Parathyroid adenoma (tissue), 2 donors: Measurements from ENCODE around the gene RIPOR3.

Source experiments
- H2AFZ ChIP-seq: fragments of 300-600 bp; sonication (generic); one replicate; pipeline ENCODE4 v1.7.0; 2017; ENCODE audit warnings: antibody characterized with exemption, mild to moderate bottlenecking
- H3K27ac ChIP-seq: fragments of 300-600 bp; sonication (generic); one replicate; pipeline ENCODE4 v1.7.0; 2017
- H3K27me3 ChIP-seq: fragments of 300-600 bp; sonication (generic); one replicate; pipeline ENCODE4 v1.7.0; 2017; ENCODE audit warnings: low read length; ENCODE audit not compliant: control insufficient read depth, insufficient read depth
- H3K36me3 ChIP-seq: fragments of 300-600 bp; sonication (generic); one replicate; pipeline ENCODE4 v1.7.0; 2017; ENCODE audit warnings: low read length; ENCODE audit not compliant: control insufficient read depth, insufficient read depth
- H3K4me1 ChIP-seq: fragments of 300-600 bp; sonication (generic); one replicate; pipeline ENCODE4 v1.7.0; 2017; ENCODE audit warnings: control low read depth
- H3K4me2 ChIP-seq: fragments of 300-600 bp; sonication (generic); one replicate; pipeline ENCODE4 v1.7.0; 2017; ENCODE audit warnings: low read length
- H3K4me3 ChIP-seq: fragments of 300-600 bp; sonication (generic); one replicate; pipeline ENCODE4 v1.7.0; 2017; ENCODE audit warnings: low read depth, low read length
- H3K79me2 ChIP-seq: fragments of 300-600 bp; sonication (generic); one replicate; pipeline ENCODE4 v1.7.0; 2017; ENCODE audit warnings: control low read depth
- H3K9ac ChIP-seq: fragments of 300-600 bp; sonication (generic); one replicate; pipeline ENCODE4 v1.7.0; 2017; ENCODE audit warnings: mild to moderate bottlenecking
- H3K9me3 ChIP-seq: fragments of 300-600 bp; sonication (generic); one replicate; pipeline ENCODE4 v1.7.0; 2017; ENCODE audit warnings: low read length; ENCODE audit not compliant: control insufficient read depth
- TF ChIP-seq, protein P1 (sequence below): fragments of 300-600 bp; sonication (generic); IDR thresholded peaks from one replicate; pipeline ENCODE4 v1.7.0; 2017; ENCODE audit warnings: antibody characterized with exemption, mild to moderate bottlenecking
- donor health status: primary hyperparathyroidism.

Gene RIPOR3

DNA sequence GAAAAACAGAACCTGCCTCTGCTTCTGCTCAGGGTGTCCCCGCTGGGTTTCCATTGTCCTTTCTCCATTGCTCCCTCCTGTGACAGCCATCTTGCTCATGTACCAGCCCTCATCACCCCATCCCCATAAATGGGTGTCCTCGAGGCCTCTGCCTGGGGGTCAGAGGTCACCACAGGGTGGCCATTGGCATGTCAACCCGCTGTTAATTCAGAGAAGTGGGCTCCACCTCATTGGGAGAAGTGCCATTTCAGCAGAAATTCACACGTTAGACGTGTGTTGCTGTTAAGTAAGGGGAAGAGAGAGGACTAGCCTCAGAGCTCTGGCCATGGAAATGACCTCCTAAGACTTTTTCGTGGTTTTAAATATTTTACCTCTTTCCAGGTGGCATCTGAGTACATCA, 109.2 kb downstream of the RIPOR3 start:
- peaks cover 8% of the 10 kb centered on the region for H3K79me2 ChIP-seq
- H3K27ac ChIP-seq: peak overlapping the region; percentile 47
- H3K4me2 ChIP-seq: no peak overlapping the region
- TF ChIP-seq, protein P1, sequence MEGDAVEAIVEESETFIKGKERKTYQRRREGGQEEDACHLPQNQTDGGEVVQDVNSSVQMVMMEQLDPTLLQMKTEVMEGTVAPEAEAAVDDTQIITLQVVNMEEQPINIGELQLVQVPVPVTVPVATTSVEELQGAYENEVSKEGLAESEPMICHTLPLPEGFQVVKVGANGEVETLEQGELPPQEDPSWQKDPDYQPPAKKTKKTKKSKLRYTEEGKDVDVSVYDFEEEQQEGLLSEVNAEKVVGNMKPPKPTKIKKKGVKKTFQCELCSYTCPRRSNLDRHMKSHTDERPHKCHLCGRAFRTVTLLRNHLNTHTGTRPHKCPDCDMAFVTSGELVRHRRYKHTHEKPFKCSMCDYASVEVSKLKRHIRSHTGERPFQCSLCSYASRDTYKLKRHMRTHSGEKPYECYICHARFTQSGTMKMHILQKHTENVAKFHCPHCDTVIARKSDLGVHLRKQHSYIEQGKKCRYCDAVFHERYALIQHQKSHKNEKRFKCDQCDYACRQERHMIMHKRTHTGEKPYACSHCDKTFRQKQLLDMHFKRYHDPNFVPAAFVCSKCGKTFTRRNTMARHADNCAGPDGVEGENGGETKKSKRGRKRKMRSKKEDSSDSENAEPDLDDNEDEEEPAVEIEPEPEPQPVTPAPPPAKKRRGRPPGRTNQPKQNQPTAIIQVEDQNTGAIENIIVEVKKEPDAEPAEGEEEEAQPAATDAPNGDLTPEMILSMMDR: no peak
- H3K4me1 ChIP-seq: peaks cover 18% of the 10 kb centered on the region
- H2AFZ ChIP-seq: no peak overlapping the region
- H3K9ac ChIP-seq: no peak overlapping the region
- no peaks in the 10 kb centered on the region for H3K36me3 ChIP-seq
- H3K27me3 ChIP-seq: no peaks in the 10 kb centered on the region
- no peak overlapping the region for H3K4me3 ChIP-seq
- H3K9me3 ChIP-seq: no peaks in the 10 kb centered on the region

DNA sequence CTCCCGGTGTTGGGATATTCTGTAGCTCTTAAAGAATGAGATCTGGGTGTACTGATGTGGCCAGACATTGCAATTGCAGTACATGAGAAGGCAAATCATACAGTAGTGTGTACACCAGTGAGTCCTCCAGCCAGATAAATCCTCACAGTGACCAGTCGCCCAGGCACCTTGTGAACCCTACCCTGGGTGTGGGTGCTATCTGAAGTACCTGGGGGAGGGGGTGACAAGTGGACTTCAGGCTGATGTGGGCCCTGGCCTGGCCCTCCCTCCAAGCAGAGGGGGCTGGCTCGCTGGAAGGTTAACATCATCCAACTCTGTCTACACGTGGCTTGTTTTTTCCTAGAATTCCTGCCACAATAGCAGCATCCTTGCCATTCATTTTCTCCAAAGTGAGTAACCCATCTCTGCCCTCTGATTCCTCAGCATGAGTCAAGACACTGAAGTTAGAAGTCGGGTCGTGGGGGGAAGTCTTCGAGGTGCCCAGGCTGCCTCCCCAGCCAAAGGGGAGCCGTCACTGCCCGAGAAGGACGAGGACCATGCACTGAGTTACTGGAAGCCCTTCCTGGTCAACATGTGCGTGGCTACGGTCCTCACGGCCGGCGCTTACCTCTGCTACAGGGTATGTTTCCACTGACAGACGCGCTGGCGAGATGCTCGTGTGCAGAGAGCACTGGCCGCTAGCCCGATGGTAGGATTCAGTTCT, 110.3 kb downstream of the RIPOR3 start:
- Histone ChIP-seq H3K27ac (no peak overlapping the region), H3K9me3 (no peaks in the 10 kb centered on the region), H3K4me3 (no peak overlapping the region), H3K27me3 (no peaks in the 10 kb centered on the region), H3K4me2 (no peak overlapping the region), H3K4me1 (peaks cover 18% of the 10 kb centered on the region), H3K79me2 (peaks cover 11% of the 10 kb centered on the region), H2AFZ (no peak overlapping the region), H3K36me3 (no peaks in the 10 kb centered on the region), H3K9ac (no peak overlapping the region)
- TF ChIP-seq, protein P1: no peak

DNA sequence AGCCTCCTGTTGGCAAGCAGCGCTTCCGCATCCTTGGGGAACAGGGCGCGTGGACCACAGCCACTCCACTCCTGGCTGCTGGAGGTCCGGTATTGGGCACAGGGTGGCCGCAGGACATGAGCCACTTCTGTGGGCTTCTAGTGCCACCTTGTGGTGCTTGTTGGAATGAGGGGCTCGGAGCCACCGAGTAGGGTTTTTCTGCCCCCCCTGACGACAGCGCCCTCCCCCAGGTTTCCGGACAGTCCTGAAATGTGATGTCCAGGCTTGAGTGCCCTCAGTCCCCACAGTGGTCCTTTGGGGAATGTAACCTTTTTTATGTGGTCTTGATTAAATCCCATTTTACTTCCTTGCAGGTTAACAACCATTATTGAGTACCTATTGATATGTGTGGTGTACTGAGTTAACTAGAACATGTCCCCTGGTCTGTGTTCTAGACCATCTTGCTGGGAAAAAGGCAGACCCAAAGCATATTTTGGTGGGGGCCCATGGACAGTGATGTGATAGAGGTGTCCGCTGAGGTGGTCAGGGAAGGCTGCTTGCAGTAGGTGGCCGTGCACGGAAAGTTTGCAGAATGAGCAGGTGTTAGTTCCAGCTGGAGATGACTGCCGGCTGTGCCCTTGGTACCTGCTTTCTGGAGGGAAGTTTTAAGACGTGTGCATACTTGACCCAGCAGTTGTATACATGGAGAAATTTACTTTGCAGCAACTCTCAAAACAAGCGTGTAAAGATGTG, 111.2 kb downstream of the RIPOR3 start:
- Histone ChIP-seq H3K4me2 (no peak overlapping the region), H3K36me3 (no peaks in the 10 kb centered on the region), H3K9me3 (no peaks in the 10 kb centered on the region), H3K79me2 (peaks cover 14% of the 10 kb centered on the region), H3K9ac (no peak overlapping the region), H3K27me3 (no peaks in the 10 kb centered on the region), H3K27ac (no peak overlapping the region), H2AFZ (no peak overlapping the region), H3K4me1 (peaks cover 15% of the 10 kb centered on the region), H3K4me3 (no peak overlapping the region)
- TF ChIP-seq, protein P1: peak; percentile 77

DNA sequence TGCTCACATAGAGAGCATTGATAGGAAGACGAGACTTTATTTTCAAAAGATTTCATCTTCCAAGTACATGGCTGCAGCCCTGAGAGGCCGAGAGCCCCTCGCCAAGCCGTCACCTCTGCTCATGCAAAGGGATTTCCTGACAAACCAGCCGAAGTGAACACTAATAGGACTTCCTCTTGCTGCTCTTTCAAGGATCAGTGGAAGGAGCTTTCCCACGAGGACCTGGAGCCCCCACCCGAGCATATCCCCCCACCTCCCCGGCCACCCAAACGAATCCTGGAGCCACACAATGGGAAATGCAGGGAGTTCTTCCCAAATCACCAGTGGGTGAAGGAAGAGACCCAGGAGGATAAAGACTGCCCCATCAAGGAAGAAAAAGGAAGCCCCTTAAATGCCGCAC, 111.8 kb downstream of the RIPOR3 start:
- H2AFZ ChIP-seq: no peak overlapping the region
- no peak overlapping the region for H3K4me3 ChIP-seq
- H3K9ac ChIP-seq: no peak overlapping the region
- no peak overlapping the region for H3K27ac ChIP-seq
- no peaks in the 10 kb centered on the region for H3K27me3 ChIP-seq
- H3K36me3 ChIP-seq: no peaks in the 10 kb centered on the region
- no peaks in the 10 kb centered on the region for H3K9me3 ChIP-seq
- peaks cover 14% of the 10 kb centered on the region for H3K79me2 ChIP-seq
- no peak overlapping the region for H3K4me2 ChIP-seq
- TF ChIP-seq, protein P1: no peak
- H3K4me1 ChIP-seq: peaks cover 21% of the 10 kb centered on the region
